Activated T-cell treated with anti-CD3 and anti-CD28 coated beads, Interleukin-2, amount 50 U/mL, for 4 hours (primary cell): ENCODE measurements around the gene TGM4. TPM values are rescaled to one million over a fixed set of nuclear protein-coding genes. Genes with fewer than 3 reads are reported as not detected.

ENCODE experiments used
- ATAC-seq, 2 donors: fragments of 200-7000 bp; cut with Tn5 transposase; one replicate each; pipeline ENCODE4 v1.10.0; 2021
- DNase-seq: peaks from one replicate; pipeline ENCODE4 v3.0.0-alpha.2; 2020
- H3K27me3 Mint-ChIP-seq: one replicate; pipeline ENCODE4 v1.8.0; 2021; ENCODE audit warnings: low read depth, mixed read lengths
- H3K36me3 Mint-ChIP-seq: one replicate; pipeline ENCODE4 v1.8.0; 2022; ENCODE audit warnings: mixed read lengths; ENCODE audit not compliant: insufficient read depth
- H3K4me1 Mint-ChIP-seq: one replicate; pipeline ENCODE4 v1.8.0; 2021; ENCODE audit warnings: low read depth, mixed read lengths
- H3K4me3 Mint-ChIP-seq: one replicate; pipeline ENCODE4 v1.8.0; 2021; ENCODE audit warnings: mild to moderate bottlenecking, moderate library complexity, mixed read lengths
- H3K9me3 Mint-ChIP-seq: one replicate; pipeline ENCODE4 v1.8.0; 2021; ENCODE audit warnings: mixed read lengths
- total RNA-seq, 3 donors: library from RNA; stranded (reverse); gene quantifications; one replicate each; pipeline ENCODE4 v1.2.1, GENCODE V29; 2021

Gene TGM4
- total RNA-seq, 3 donors from 2014 or later: not detected

- H3K4me3 Mint-ChIP-seq: no peak overlapping the region
- no peaks in the 10 kb centered on the region for H3K9me3 Mint-ChIP-seq
- peaks cover 51% of the 10 kb centered on the region for H3K4me1 Mint-ChIP-seq
- no peaks in the 10 kb centered on the region for H3K27me3 Mint-ChIP-seq
- no peak for ATAC-seq
- DNase-seq: no peak
- H3K36me3 Mint-ChIP-seq: peaks cover 6% of the 10 kb centered on the region
These were observed 89.3 kb downstream of the TGM4 start for GRCh38 chr3:44963571-44964325.

Other genes with a start within 250 kb of the TGM4 start
- 1 to 10 TPM; 7.2 to 8.2 (median 7.6) TPM for gene ZNF197, start 249.6 kb upstream of the TGM4 start, total RNA-seq
- gene ZNF35, start 225.9 kb upstream of the TGM4 start, total RNA-seq: 1 to 10 TPM; 5.3 to 6.7 (median 6.6) TPM
- gene ZNF502, start 161.9 kb upstream of the TGM4 start, total RNA-seq: 1 to 10 TPM; 2.3 to 3.0 (median 2.3) TPM
- gene ZNF501, start 145.0 kb upstream of the TGM4 start, total RNA-seq: 1 to 10 TPM; 2.2 to 3.0 (median 2.5) TPM
- gene KIAA1143, start 113.0 kb upstream of the TGM4 start, total RNA-seq: 10 to 100 TPM; 35.5 to 42.2 (median 40.7) TPM
- 1 to 10 TPM; 4.7 to 6.2 (median 6.1) TPM for gene KIF15, start 112.8 kb upstream of the TGM4 start, total RNA-seq
- 1 to 10 TPM; 4.9 to 6.1 (median 5.5) TPM for gene TMEM42, start 12.7 kb upstream of the TGM4 start, total RNA-seq
- gene ZDHHC3, start 101.6 kb downstream of the TGM4 start, total RNA-seq: 10 to 100 TPM; 33.6 to 44.5 (median 34.6) TPM
- gene EXOSC7, start 101.6 kb downstream of the TGM4 start, total RNA-seq: 10 to 100 TPM; 75.4 to 88.8 (median 83.4) TPM
- under 1 TPM; 0.30 to 0.40 (median 0.38) TPM for gene CLEC3B, start 151.7 kb downstream of the TGM4 start, total RNA-seq